Left ventricle myocardium inferior (tissue), 1 donor: ENCODE measurements around the gene REP15. TPM values are rescaled to one million over a fixed set of nuclear protein-coding genes. Genes with fewer than 3 reads are reported as not detected.

Experiments used
- DNase-seq: peaks from one replicate; pipeline ENCODE4 v3.0.0-alpha.2; 2020
- H3K27ac ChIP-seq: fragments of 200-600 bp; replicated peaks from 2 replicates; pipeline ENCODE4 v1.8.0; 2021
- H3K27me3 ChIP-seq: fragments of 200-600 bp; 2 replicates; pipeline ENCODE4 v1.8.0; 2021; ENCODE audit warnings: low read depth
- H3K36me3 ChIP-seq: fragments of 200-600 bp; 2 replicates; pipeline ENCODE4 v1.8.0; 2021
- H3K4me1 ChIP-seq: fragments of 200-600 bp; 2 replicates; pipeline ENCODE4 v1.8.0; 2021
- H3K4me3 ChIP-seq: fragments of 200-600 bp; 2 replicates; pipeline ENCODE4 v1.8.0; 2021; ENCODE audit warnings: mild to moderate bottlenecking, moderate library complexity
- H3K9me3 ChIP-seq: fragments of 200-600 bp; replicated peaks from 2 replicates; pipeline ENCODE4 v1.8.0; 2021
- intact Hi-C: fragments of 100-400 bp; cut with micrococcal nuclease; formaldehyde crosslinking; loops from one replicate; pipeline ENCODE4 v1.11.0; 2022
- total RNA-seq: library from RNA; stranded (reverse); fragmentation: NEBNext Ultra II Directional; extraction: Animal tissue kit (Norgen Biotek cat#: 25700); gene quantifications from one replicate; pipeline ENCODE4 v1.2.1, GENCODE V29; 2021
- TF ChIP-seq, protein P1 (sequence below): fragments of 200-600 bp; IDR thresholded peaks from 2 replicates; pipeline ENCODE4 v1.8.0; 2021; ENCODE audit warnings: antibody characterized with exemption, mild to moderate bottlenecking, borderline replicate concordance
- donor health status: DM: no; HTN: yes; CAD: no; lungs with severe emphysema.

Gene REP15
- total RNA-seq, 1 donor from 2014 or later: 5.5 TPM

DNA sequence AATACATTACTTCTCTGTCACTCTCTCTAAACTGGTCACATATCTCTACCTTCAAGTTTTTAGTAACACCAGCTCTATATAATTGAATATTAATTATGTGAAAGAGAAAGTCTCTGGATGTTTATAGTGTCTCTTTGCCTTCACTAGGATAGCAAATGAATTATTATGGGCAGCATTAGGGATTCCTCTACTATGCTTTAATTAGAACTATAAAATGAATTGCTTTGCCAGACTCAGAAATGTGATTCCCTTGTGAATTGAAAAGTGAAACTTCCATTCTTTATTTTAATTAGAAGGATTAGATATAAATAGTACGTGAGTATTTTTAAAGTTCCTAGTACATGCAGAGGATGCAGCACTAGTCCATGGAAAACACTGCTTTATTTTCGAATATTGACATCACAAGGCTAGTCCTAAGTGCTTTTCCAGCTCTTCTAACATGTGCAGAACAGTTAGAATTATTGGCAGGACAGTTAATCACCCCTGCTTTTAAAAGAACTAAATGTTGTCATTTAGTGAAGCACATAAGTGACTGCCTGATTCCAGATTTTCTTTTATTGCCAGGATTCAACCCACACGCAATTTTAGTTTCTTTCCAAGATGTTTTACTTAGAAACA, 23.0 kb upstream of the REP15 start:
- Histone ChIP-seq H3K27me3 (no peaks in the 10 kb centered on the region), H3K36me3 (peaks cover 67% of the 10 kb centered on the region), H3K4me3 (peak overlapping the region; percentile 20), H3K9me3 (no peaks in the 10 kb centered on the region), H3K27ac (peak overlapping the region; percentile 74), H3K4me1 (peaks cover 38% of the 10 kb centered on the region)
- intact Hi-C loops: no loop called here
- TF ChIP-seq, protein P1, sequence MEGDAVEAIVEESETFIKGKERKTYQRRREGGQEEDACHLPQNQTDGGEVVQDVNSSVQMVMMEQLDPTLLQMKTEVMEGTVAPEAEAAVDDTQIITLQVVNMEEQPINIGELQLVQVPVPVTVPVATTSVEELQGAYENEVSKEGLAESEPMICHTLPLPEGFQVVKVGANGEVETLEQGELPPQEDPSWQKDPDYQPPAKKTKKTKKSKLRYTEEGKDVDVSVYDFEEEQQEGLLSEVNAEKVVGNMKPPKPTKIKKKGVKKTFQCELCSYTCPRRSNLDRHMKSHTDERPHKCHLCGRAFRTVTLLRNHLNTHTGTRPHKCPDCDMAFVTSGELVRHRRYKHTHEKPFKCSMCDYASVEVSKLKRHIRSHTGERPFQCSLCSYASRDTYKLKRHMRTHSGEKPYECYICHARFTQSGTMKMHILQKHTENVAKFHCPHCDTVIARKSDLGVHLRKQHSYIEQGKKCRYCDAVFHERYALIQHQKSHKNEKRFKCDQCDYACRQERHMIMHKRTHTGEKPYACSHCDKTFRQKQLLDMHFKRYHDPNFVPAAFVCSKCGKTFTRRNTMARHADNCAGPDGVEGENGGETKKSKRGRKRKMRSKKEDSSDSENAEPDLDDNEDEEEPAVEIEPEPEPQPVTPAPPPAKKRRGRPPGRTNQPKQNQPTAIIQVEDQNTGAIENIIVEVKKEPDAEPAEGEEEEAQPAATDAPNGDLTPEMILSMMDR: no peak
- no peak for DNase-seq

DNA sequence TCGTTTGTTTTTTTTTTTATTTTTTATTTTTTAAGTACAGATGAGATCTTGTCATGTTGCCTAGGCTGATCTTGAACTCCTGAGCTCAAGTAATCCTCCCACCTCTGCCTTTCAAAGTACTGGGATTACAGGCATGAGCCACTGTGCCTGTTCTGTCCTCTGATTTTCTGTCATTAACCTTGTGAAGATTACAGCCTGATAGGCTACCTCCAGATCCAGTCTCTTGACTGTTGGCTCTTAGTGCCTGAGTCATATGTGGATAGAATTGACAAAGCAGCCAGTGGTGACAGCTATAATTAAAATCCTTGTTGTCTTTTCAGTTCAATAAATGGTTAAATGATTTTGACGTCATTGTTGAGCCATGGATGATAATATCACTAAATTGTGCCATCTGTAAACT, 21.3 kb upstream of the REP15 start:
- Histone ChIP-seq H3K9me3 (no peaks in the 10 kb centered on the region), H3K4me3 (no peak overlapping the region), H3K27me3 (no peaks in the 10 kb centered on the region), H3K36me3 (peaks cover 66% of the 10 kb centered on the region), H3K27ac (peak overlapping the region; percentile 74), H3K4me1 (peaks cover 38% of the 10 kb centered on the region)
- TF ChIP-seq, protein P1: no peak
- intact Hi-C loops: no loop called here
- no peak for DNase-seq

DNA sequence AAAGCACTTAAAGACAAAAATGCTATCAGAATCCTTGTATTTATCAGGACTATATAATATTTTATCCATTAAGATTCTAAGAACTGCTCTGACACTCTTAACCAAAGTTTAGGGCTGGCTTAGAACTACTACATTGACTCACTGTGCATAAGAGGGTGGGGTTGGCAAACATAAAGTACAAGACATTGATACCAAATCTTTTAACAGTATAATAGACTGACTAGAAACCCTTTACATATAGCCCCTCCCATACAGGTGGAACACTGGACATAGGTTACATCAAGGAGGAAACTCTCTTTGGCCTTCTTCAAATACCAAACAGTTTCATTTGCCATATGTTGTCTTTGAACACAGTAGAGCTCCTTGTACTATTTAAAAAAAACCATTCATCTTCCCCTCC, 15.6 kb upstream of the REP15 start:
- Histone ChIP-seq H3K4me1 (no peaks in the 10 kb centered on the region), H3K27ac (no peak overlapping the region), H3K27me3 (no peaks in the 10 kb centered on the region), H3K4me3 (no peak overlapping the region), H3K36me3 (peaks cover 99% of the 10 kb centered on the region), H3K9me3 (no peaks in the 10 kb centered on the region)
- DNase-seq: no peak
- intact Hi-C loops: no loop called here
- TF ChIP-seq, protein P1: no peak

DNA sequence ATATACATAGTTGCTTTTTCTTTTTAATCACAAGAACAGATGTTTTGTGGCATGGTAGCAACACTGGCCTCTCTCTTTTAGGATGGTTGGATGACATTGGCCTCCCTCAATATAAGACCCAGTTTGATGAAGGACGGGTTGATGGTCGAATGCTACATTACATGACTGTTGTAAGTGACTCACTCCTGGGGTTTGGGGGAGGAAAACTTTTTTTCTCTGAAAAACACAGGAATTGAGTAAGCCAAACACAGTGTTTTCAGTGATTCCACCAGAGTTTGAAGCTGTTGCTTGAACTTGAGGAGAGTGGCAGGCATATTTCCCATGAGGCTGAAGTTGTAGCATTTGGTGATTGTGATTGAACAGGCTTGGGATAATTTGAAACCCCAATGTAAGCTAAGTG, 13.7 kb upstream of the REP15 start:
- DNase-seq: no peak
- peaks cover 96% of the 10 kb centered on the region for H3K36me3 ChIP-seq
- no peak overlapping the region for H3K27ac ChIP-seq
- intact Hi-C loops: no loop called here
- no peaks in the 10 kb centered on the region for H3K27me3 ChIP-seq
- no peaks in the 10 kb centered on the region for H3K9me3 ChIP-seq
- TF ChIP-seq, protein P1: no peak
- H3K4me3 ChIP-seq: no peak overlapping the region
- H3K4me1 ChIP-seq: no peaks in the 10 kb centered on the region

- no peak overlapping the region for H3K27ac ChIP-seq
- intact Hi-C loops: no loop called here
- H3K9me3 ChIP-seq: no peaks in the 10 kb centered on the region
- peaks cover 97% of the 10 kb centered on the region for H3K36me3 ChIP-seq
- no peaks in the 10 kb centered on the region for H3K27me3 ChIP-seq
- no peak for DNase-seq
- H3K4me1 ChIP-seq: no peaks in the 10 kb centered on the region
- H3K4me3 ChIP-seq: no peak overlapping the region
- TF ChIP-seq, protein P1: no peak
Observed at GRCh38 chr12:27685274-27685673, 11.0 kb upstream of the REP15 start.
